Activated CD4-positive, alpha-beta T cell treated with anti-CD3 and anti-CD28 coated beads, Interleukin-2, amount 10 ng/mL, durations not matched to agents 7 days and 5 days (primary cell): Measurements from ENCODE around the gene ARFGAP1. TPM values are rescaled to one million over a fixed set of nuclear protein-coding genes. Genes with fewer than 3 reads are reported as not detected.

Experiments used
- microRNA-seq: library from miRNA; unstranded; fragments of <30 nt; microRNA quantifications from one replicate; pipeline ENCODE4 v1.2.0, GENCODE V29; 2021; ENCODE audit warnings: borderline microRNAs expressed, borderline replicate concordance
- total RNA-seq, 2 experiments: library from RNA; stranded (reverse); gene quantifications; one replicate each; pipeline ENCODE4 v1.2.3, GENCODE V29; 2021

Gene ARFGAP1
- total RNA-seq, 2 experiments from 2014 or later = 88.0 to 94.4 TPM

Small RNA genes lying within 50 kb of the gene (microRNA-seq; reads per million reads assigned to microRNA genes)
- gene MIR3196 = not detected
- gene MIR4326 = 2.5 reads per million, percentile 9 among the genes with 10 or more reads in this experiment

Other genes starting within 250 kb of the ARFGAP1 start
- 10 to 100 TPM; 39.3 to 41.3 TPM for gene YTHDF1, start 56.7 kb upstream of the ARFGAP1 start, total RNA-seq
- gene BIRC7, start 36.9 kb upstream of the ARFGAP1 start, total RNA-seq = not detected
- not detected for gene NKAIN4, start 18.4 kb upstream of the ARFGAP1 start, total RNA-seq
- not detected for gene COL20A1, start 20.4 kb downstream of the ARFGAP1 start, total RNA-seq
- gene CHRNA4, start 88.5 kb downstream of the ARFGAP1 start, total RNA-seq = not detected
- under 1 TPM; 0.10 to 0.12 TPM for gene KCNQ2, start 199.8 kb downstream of the ARFGAP1 start, total RNA-seq
- gene EEF1A2, start 226.3 kb downstream of the ARFGAP1 start, total RNA-seq = under 1 TPM; 0.12 to 0.17 TPM
- 100 to 1,000 TPM; 167 to 193 TPM for gene PPDPF, start 248.0 kb downstream of the ARFGAP1 start, total RNA-seq